MM.1S (cell line): ENCODE measurements around the gene FARSA.

Experiments used
- CTCF ChIP-seq: fragments of 300-600 bp; sonication (generic); IDR thresholded peaks from 2 replicates; pipeline ENCODE4 v1.5.1; 2016; ENCODE audit warnings: antibody characterized with exemption, low read length, mixed read lengths
- EZH2phosphoT487 ChIP-seq: fragments of 300-600 bp; sonication (generic); IDR thresholded peaks from 2 replicates; pipeline ENCODE4 v1.6.1; 2018; ENCODE audit warnings: antibody characterized with exemption, low read length

- TF ChIP-seq EZH2phosphoT487 (no peak), CTCF (no peak)
Observed at GRCh38 chr19:12884627-12884925, 48.9 kb downstream of the FARSA start.
